Measurements from ENCODE around the gene RASSF7. TPM values are rescaled to one million over a fixed set of nuclear protein-coding genes. Genes with fewer than 3 reads are reported as not detected.

The RASSF7 gene
- polyA plus RNA-seq, 1 donor from 2014 or later = 37.1 TPM

GRCh38 chr11:587546-587945 is 26.8 kb downstream of the RASSF7 start:
- Histone ChIP-seq H3K27ac (ENCODE audit: low read length) (no peak overlapping the region), H3K9ac (ENCODE audit: low read length) (no peak overlapping the region)

GRCh38 chr11:587978-588380 is 27.2 kb downstream of the RASSF7 start:
- no peaks in the 10 kb centered on the region for H4K20me1 ChIP-seq (ENCODE audit: insufficient read depth)

More at GRCh38 chr11:587546-587945, 26.8 kb downstream of the RASSF7 start:
- Histone ChIP-seq H3K4me3 (ENCODE audit: low read length) (no peak overlapping the region), H4K20me1 (ENCODE audit: insufficient read depth) (no peaks in the 10 kb centered on the region), H3K27me3 (ENCODE audit: insufficient read depth, low read depth, low read length) (no peaks in the 10 kb centered on the region), H2AFZ (ENCODE audit: low read depth, low read length) (no peak overlapping the region), H3K36me3 (ENCODE audit: insufficient read depth, low read length) (peaks cover 4% of the 10 kb centered on the region), H3K9me3 (ENCODE audit: low read length) (no peaks in the 10 kb centered on the region), H3F3A (ENCODE audit: insufficient read depth, low read length, poor library complexity, severe bottlenecking) (no peaks in the 10 kb centered on the region), H3K9me2 (ENCODE audit: insufficient read depth, low read length) (no peaks in the 10 kb centered on the region), H3K79me2 (replicated peaks; ENCODE audit: insufficient read depth, low read length) (no peaks in the 10 kb centered on the region), H3K4me2 (ENCODE audit: low read length) (no peak overlapping the region)
- no peak for TF ChIP-seq MXI1 (conservative IDR thresholded peaks at IDR 0.05; ENCODE audit: poor library complexity, severe bottlenecking)
- TF ChIP-seq POLR2AphosphoS5 (IDR thresholded peaks at IDR 0.05) = no peak
- no peak for TF ChIP-seq TAF1 (IDR thresholded peaks at IDR 0.05; ENCODE audit: low read depth)
- TF ChIP-seq RAD21 (conservative IDR thresholded peaks at IDR 0.05) = no peak
- no peak for TF ChIP-seq EZH2 (IDR thresholded peaks at IDR 0.05; ENCODE audit: borderline replicate concordance, insufficient read depth, low read length, poor library complexity, severe bottlenecking)
- no peak for TF ChIP-seq EP300 (conservative IDR thresholded peaks at IDR 0.05; ENCODE audit: poor library complexity, severe bottlenecking)
- TF ChIP-seq CTCF (IDR thresholded peaks at IDR 0.05; ENCODE audit: poor library complexity, severe bottlenecking) = no peak
- TF ChIP-seq REST (IDR thresholded peaks at IDR 0.05; ENCODE audit: borderline replicate concordance) = no peak
- no peak for TF ChIP-seq SMC3 (conservative IDR thresholded peaks at IDR 0.05; ENCODE audit: poor library complexity)

More at GRCh38 chr11:587978-588380, 27.2 kb downstream of the RASSF7 start:
- Histone ChIP-seq H3K9me2 (ENCODE audit: insufficient read depth, low read length) (no peaks in the 10 kb centered on the region), H3K9me3 (ENCODE audit: low read length) (no peaks in the 10 kb centered on the region), H3F3A (ENCODE audit: insufficient read depth, low read length, poor library complexity, severe bottlenecking) (no peaks in the 10 kb centered on the region), H3K4me2 (ENCODE audit: low read length) (no peak overlapping the region), H3K79me2 (replicated peaks; ENCODE audit: insufficient read depth, low read length) (no peaks in the 10 kb centered on the region), H3K9ac (ENCODE audit: low read length) (no peak overlapping the region), H3K27ac (ENCODE audit: low read length) (no peak overlapping the region), H2AFZ (ENCODE audit: low read depth, low read length) (no peak overlapping the region), H3K36me3 (ENCODE audit: insufficient read depth, low read length) (peaks cover 4% of the 10 kb centered on the region), H3K4me3 (ENCODE audit: low read length) (no peak overlapping the region), H3K27me3 (ENCODE audit: insufficient read depth, low read depth, low read length) (no peaks in the 10 kb centered on the region)
- no peak for TF ChIP-seq RAD21 (conservative IDR thresholded peaks at IDR 0.05)
- no peak for TF ChIP-seq MXI1 (conservative IDR thresholded peaks at IDR 0.05; ENCODE audit: poor library complexity, severe bottlenecking)
- no peak for TF ChIP-seq POLR2AphosphoS5 (IDR thresholded peaks at IDR 0.05)
